Fibroblast of skin of left quadriceps (primary cell): Measurements from ENCODE around the gene PLEKHG7.
A peak's percentile ranks its signal among the peaks of the same experiment; 100 is the strongest.

ENCODE experiments used
- DNase-seq, 2 experiments: peaks; one replicate each; pipeline ENCODE4 v3.0.0-alpha.2; 2013; ENCODE audit warnings: low read depth in 2 of 2

PLEKHG7 gene

DNA sequence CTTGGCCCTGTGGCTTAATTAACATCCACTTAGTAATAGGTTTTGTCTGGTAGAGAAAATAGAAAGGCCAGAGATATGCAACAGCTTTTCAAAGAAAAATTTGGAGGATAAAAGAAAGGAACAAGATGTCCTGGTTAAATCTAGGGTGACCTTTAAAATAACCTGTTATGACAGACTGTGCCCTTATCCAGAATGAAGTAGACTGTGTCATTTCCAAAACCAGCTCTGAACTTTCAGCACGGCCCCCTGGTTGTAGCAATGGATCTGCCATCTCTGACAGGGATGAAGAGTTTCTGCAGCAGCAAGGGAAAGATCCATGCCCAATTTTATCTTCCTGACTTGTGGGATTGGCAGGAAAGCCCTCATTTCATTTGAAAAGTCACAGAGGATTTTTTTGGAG lies 5.1 kb downstream of the PLEKHG7 start:
- DNase-seq = no peak

DNA sequence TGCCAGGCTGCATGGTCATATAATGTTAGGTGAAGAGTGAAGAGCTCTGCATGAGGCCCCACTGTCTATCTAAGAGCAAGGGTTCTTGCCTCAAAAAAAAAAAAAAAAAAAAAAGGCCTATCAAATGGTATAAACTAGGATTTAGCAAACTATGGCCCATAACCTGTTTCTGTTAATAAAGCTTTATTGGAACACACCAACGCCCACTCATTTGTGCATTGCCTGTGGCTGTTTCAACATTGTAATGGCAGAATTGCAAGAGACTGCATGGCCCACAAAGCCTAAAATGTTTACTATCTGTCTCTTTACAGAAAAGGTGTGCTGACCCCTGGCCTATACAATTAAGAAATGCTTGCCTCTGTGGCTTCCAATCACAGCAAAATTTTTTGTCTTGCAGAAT lies 12.8 kb downstream of the PLEKHG7 start:
- DNase-seq = no peak

DNA sequence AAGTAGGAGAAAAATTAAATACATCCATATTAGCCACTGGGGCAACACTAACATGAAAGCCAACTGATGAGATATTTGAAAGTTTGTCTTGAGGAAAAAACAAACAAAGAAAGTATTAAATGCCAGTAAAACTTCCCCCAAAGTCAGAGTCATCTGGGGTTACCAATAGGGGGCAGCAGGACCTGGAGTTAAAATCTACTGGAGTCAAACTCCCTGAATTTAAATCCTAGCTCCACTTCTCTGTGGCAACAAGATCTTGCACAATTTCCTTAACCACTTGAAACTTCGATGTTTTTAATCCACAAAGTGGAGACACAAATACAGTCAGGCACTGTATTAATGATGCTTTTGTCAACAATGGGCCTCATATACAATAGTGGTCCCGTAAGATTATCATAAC lies 14.4 kb downstream of the PLEKHG7 start:
- peak in 1 of 2 experiments; percentile 4 for DNase-seq

DNA sequence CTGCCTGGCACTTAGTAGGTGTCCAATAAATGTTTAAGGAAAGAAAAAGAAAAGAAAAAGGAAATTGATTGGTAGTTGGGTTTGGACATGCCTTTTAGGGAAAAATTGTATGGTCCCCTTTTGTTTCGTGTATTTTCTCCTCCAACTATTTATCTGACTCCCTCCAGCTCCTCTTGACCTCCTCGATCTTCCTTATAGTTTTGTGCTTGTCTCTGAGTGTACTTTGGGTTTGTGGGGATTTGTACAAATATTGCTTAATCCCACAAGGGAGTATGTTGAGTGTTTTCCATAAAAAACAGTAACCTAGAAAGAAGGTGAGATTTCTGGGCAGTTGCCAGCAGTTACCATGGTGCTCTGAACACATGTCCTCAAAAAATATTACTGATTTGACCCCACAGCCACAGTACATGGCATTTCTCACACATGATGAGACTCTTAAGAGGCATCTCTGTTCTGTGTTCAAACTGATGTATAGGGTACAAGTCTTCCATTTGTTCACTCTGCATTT lies 15.7 kb downstream of the PLEKHG7 start:
- no peak for DNase-seq

DNA sequence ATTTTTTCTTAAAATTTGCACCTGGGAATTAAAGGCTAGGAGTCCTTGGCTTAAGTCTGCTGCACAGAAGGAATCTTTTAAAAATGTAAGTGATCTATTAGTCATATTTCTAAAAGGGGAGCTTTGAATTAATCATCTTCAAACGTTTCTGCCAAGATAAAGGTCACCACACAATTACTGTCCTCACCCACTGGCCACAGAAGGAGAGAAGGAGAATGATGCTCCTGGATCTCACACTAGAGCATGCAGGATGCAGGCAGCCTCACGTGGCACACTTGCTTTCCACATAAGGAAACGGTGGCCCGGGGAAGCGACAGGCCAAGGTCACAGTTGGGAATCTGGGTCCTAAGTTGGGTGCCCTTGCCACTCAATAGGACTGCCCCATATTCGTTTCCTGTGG lies 16.9 kb downstream of the PLEKHG7 start:
- DNase-seq = no peak

DNA sequence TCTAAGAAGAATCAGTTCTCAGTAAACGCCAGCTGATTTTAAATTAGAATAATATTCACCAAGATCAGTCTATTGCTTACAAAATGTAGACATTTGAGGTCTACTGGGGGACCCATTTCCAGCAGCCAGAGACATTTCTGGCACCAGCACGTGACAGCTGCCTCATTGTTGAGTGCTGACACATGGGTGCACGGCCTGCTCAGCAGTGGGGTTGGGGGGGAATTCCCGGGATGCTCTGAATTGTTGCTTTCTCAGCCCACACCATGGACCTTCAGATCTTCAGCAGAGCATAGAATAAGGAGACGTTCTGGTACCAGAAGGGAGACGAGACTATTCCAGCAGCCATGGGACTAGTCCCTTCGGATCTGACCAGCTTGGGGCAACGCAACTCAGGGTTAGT lies 18.3 kb downstream of the PLEKHG7 start:
- no peak for DNase-seq

DNA sequence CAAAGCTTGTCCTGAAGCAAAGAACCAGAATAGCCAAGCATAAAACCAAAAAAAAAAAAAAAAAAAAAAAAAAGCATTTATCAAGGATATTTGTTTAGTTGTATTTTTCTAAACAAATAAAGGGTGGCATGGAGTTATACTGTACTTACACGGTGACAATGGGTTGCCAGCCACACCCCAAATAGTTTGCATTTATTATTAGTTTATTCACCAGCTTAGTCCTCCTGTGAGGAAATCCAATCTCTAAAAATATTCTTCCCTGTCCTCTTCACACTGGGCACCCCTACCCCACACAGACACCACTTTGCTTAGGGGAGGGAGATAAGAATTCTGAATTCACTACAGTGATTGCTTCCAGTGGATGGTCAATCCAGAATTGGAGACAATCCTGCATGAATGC lies 18.9 kb downstream of the PLEKHG7 start:
- no peak for DNase-seq

DNA sequence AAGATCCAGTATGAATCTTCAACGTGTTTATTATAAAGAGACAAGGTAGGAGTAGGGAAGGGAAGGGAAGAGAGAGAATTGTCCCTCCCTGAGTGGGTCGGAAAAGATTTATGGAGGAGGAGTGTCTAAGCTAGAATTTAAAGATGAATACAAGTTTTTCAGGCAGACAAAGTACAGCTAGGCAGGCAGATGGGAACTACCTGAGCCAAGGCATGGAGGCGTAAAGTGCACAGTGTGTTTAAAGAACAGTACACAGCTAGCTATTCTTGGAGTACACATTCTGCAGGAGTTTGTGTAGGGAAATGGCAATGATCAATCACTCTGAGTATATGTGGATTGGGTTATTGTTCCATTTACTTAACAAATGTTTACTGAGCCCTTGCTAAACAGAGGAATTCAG lies 20.1 kb downstream of the PLEKHG7 start:
- DNase-seq = no peak

DNA sequence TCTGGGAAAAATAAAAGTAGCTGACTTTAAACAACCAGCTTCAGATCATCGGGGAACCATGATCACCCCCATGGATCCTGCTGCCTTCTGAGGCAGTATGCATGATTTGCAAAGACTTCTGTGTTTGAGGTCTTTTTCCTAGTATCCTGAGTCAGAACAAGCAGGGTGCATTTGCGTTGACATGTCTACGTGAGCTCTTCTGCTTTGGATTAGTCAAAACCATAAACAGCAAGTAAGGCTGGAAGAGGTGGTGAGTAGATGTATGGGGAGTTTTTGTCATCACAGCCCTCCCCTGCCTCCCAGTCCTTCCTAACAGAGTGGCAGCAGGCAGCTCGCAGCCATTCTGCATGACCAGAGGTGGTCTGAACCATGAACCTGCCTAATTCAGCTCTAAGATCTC lies 24.1 kb downstream of the PLEKHG7 start:
- no peak for DNase-seq

DNA sequence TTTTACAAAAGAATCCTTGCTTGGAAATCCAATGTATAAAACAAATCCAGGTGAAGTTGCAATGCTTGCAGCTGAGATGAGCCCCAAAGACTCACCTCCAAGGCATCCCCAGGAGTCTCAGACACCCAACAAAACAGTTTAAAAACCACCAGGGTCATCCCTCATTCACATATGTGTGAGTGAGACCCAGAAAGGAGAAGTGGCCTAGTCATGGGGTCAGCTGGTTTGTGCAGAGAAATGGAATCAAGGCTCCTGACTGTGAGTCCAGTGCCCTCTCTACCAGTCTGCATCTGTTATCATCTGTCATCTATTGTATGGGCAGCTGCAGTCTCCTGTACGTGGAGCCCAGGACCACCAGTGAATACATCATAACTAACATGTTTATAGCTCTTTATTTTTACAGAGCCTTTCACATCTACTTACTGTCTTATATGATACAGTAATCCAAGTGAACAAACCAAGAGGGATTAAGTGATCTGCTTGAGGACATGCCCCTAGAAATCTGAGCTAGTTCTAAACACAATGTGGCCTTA lies 27.1 kb downstream of the PLEKHG7 start:
- no peak for DNase-seq

DNA sequence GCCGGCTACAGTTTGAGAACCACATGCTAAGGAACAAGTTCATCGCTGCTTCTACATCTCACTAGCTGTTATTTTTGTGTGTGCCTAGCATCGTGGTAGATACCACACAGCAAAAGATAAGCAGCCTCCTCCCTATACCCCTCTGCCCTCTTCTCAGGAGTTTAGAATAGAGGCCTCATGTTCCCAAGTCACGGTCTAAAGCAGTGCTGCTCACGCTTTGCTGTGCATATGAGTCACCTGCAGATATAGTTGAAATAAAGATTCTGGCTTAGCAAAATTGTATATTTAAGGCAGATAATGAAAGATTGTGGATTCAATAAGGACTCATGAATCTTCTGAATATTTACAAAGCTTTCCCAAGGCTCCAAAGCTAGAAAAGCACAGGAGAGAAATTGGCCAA lies 28.0 kb downstream of the PLEKHG7 start:
- DNase-seq = no peak

DNA sequence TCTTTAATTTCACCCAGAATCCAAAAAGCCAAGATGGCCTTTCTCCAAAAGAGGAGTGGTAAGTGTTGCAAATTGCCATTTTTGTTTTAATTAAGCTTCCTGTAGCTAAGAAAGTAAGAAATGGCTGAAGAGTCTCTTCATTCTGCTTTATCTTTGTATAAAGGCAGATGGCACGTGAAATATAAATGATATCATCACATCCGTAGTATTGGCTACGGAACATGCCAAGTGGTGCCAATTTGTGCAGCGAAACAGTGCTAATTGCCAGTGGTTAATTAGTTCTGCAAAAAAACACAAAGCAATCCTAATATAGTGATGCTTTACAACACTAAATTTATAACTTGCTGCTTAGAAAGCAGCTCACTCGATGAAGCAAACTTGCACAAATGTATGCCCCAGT lies 29.4 kb downstream of the PLEKHG7 start:
- DNase-seq = no peak

DNA sequence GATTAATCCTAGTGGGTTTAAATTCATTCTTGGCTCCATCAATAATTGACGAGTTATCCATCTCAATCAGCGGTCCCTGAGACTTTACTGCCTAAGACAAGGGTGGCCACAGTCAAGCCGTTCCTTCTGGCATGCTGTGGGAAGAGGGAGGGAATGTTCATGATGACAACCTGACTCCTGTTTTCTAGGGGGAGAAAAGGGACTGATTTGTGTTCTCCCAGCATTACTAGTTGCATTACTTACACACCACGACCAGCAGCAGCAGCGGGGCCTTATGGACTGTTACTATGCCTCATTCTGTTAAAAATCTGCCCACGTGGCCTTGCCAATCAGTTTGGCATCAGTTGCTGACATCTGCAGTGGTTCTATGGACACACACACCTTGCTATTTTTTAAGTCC lies 29.9 kb downstream of the PLEKHG7 start:
- no peak for DNase-seq

DNA sequence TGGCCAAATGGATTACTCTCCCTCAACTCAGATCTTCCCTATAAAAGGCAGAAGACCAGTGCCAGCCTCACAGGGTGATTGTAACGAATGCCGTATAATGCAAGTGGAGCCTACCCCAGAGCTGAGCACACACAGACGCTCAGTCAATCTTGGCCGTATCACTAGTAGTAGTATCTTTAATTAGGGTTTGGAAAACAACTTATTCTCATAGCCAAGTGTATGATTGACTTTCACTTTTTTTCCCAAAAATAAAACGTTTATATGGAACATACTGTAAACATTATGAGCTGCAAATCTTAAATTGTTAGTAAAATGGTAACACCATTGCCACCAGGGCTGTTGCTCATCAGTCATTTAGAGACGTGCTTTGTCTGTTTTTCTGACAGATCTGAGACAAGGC lies 30.4 kb downstream of the PLEKHG7 start:
- DNase-seq = no peak

DNA sequence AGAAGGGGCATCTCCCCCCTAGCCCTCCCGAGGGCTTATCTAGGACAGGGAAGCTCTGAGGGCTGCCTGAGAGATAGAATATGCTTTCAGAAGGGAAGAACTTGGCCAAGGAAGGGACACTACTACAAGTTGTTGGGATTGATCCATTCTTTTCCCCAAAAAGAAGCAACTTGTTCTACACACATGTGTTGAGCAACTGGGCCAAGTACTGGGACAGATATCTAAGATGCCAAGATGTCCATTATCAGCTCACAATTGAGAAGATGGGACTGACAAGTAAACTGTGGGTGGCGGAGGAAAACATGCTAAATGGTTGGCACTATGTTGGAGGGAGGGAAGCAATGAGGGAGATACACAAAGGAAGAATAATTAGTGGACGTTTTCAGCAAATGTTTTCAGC lies 30.9 kb downstream of the PLEKHG7 start:
- DNase-seq = no peak

DNA sequence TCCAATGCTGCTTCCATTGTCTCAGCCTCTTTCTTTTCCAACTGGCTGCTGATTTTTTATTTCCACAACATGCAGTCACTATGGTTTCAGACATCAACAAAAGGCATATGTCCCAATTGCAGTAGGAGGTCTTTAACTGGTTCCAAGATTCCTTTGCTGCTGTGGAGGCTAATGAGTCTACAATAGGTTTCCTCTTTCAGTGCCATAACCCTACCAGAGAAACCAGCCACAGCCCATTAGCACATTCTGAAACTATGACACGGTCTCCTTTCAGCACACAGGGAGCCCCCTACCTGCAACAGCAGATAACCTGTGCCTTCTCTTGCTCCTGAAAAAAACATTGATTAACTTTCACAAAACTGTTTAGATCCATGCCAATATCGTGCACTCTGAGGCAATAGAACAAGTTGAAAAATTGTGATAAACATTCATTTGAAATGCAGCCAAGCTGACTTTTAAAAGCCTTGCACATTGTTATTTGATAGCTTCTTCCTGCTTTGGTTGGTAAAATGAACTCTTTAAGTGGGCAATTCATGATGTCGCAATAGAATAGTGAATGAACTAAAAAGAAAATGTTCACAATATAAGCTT lies 32.4 kb downstream of the PLEKHG7 start:
- DNase-seq = peak; percentile 75 to 78

DNA sequence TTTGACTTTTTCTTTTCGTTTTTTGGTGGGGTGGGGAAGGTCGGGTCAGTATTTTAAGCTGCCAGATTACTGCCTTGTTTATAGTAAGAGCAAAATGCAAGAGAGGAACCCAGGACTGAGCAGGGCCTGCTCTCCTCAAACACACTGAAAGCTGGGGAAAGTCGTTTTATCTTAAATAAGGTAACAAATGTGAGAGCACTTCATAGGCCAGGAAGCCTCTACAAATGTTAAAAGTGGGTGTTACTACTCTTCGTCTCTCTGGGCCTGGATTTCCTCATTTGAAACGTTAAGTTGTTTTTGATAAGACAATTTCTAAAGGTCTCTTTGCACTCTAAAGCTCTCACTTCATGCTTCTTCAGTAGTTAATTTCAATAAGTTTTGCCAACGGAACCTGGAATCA lies 33.8 kb downstream of the PLEKHG7 start:
- DNase-seq = no peak

DNA sequence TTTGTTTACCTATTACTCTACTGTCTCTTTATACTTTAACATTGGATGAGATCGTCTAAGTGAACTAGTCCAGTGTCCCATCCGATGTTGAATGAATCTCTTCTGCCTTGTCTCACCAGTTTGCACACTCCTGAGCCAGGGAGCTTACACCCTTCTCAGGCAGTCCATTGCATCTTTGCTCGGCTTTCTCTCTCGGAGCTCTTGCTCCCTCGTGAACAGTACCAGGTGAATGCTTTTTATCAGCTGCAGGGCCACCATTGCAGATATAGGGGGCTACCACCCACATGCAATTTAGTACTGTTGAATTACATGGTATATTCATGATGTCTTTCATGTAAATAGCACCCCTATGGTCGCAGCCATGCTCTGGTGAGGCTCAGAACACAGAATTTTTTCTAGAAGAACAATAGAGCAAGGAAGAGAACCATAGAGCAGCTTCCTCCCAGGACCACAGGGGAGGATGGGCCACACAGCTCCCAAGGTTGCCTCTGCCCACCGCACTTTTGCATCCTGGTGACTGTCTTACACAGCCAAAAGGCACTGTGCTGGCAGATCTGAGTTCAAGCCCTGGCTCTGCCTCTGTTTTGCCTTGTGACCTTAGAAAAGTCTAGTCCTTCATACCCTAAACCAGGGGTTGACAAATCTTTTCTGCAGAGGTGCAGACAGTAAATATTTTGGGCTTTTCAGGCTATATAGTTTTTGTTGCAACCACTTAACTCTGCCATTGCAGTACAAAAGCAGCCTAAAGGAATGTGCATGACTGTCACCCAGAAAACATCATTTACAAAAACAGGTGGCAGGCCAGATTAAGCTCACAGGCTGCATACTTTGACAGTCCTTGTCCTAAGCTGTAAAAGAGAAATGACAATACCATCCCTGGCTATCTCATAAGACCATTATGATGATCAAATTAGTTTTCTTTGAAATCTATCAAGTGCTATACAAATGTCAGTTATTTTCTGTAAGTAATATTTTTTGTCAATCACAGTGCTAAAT lies 35.4 kb downstream of the PLEKHG7 start:
- DNase-seq = no peak

DNA sequence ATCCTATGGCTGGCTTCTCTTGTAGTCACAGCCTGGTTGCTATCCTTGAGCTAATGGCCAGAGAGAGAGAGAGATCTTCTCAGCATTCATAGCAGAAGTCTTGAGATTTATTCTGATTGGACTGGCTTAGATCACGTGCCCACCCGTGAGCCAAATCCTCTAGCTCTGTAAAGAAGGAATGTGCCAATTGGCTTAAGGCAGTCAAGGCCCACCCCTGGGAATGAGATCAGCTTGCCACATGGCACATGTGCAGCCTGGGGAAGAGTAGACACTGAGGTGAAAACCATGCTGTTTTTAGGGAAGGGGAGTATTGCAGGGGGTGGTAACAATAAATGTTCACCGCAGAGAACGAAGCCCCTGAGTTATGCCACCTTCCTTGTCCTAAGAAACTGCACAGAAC lies 36.3 kb downstream of the PLEKHG7 start:
- no peak for DNase-seq

DNA sequence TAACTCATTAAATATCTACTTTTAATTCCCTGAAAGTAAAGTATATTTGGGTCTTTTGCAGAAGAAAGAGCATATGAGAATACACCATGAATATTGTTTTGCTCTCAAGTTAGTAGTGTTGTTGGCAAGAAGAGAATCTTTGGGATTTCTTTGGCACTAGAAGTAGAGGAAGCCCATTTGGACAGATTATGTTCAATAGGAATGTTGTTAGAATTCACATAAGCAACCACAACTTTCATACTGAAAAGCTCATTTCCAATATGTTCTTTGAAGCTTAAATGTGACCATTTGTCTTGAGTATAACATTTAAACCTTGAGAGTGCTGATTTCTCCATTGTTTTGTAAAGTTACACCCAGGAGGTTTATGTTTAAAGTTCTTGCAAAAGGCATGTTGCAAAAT lies 37.6 kb downstream of the PLEKHG7 start:
- no peak for DNase-seq

DNA sequence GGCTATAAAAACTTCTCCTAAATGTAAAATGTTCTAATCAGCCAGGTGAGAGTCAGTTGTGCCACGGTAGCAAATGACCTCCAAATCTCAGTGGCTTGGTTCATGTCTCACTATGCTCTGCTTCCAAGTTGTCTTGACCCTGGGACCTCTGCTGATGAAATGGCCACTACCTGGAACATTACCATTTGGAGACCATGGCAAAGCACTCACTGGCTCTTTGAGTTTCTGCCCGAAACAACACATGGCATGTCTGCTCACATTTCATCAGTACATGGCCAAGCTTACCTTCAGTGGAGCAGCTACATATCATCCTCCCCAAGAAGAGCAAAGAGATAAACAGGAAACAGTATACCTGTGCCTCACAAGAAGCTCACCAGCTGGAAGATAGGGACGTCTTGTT lies 40.2 kb downstream of the PLEKHG7 start:
- no peak for DNase-seq

DNA sequence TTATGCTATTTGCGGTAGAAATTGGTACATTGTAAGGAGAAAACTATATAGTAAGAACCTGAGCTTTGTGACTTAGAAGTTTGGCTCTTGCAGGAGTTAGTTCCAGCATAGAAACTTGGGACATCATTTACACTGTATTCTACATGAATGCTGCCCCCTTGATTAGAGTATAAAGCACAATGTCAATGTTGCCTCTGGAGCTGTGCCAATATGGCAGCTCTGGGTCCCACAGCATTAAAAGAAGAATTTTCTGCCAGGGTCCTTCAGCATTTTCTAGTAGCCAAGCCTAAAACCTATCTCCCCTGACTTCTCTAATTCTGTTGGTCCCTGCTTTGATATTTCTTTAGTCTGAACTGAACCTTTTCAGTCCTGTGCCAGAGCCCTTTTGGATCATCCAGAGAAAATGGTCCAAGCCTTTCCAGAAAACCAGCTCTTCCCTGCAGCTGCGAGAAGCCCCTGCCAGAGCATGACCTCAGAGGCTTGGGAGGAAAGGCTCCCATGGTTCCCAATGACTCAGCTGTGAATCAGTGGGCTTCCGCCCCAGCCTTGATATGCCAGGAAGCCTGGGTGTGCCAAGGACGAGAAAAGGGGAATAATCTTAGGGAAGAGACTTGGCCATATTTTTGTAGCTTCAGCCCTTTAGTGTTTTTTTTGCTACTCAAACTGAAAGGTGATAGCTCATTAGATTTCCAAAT lies 43.2 kb downstream of the PLEKHG7 start:
- DNase-seq = peak; percentile 73 to 78
